ENCODE results near the gene PCGF5.

Gene PCGF5

GRCh38 chr10:91239789-91240188 lies 19.3 kb downstream of the PCGF5 start:
- Histone ChIP-seq H3K4me3 (ENCODE audit: low read depth, low read length) (no peak overlapping the region), H3K36me3 (ENCODE audit: control insufficient read depth in 2 of 2, insufficient read depth in 1 of 2, low read length in 2 of 2) (no peaks in the 10 kb centered on the region), H3K4me1 (ENCODE audit: control insufficient read depth, insufficient read depth, low read length) (no peaks in the 10 kb centered on the region), H3K27ac (ENCODE audit: extremely low read depth, low read depth, low read length) (no peak overlapping the region), H3K9me3 (ENCODE audit: control insufficient read depth, insufficient read depth, low read depth, low read length) (no peaks in the 10 kb centered on the region)
- TF ChIP-seq ZNF324 (tag by site-specific recombination; IDR thresholded peaks at IDR 0.05) = no peak
- no peak for TF ChIP-seq ZNF140 (tag by site-specific recombination; IDR thresholded peaks at IDR 0.05)
- no peak for TF ChIP-seq YY1 (tag by site-specific recombination; IDR thresholded peaks at IDR 0.05)
- TF ChIP-seq GFI1B (tag by site-specific recombination; IDR thresholded peaks at IDR 0.05) = no peak
- TF ChIP-seq ZNF548 (tag by site-specific recombination; IDR thresholded peaks at IDR 0.05) = no peak
- TF ChIP-seq HOXA7 (CRISPR knock-in tag; IDR thresholded peaks at IDR 0.05; ENCODE audit: borderline replicate concordance) = no peak
- no peak for TF ChIP-seq ZNF423 (tag by site-specific recombination; IDR thresholded peaks at IDR 0.05)
- TF ChIP-seq ZNF704 (tag by site-specific recombination; IDR thresholded peaks at IDR 0.05) = no peak
- no peak for TF ChIP-seq ZNF529 (tag by site-specific recombination; IDR thresholded peaks at IDR 0.05; ENCODE audit: insufficient replicate concordance)
- TF ChIP-seq ZBTB20 (tag by site-specific recombination; IDR thresholded peaks at IDR 0.05) = no peak
- TF ChIP-seq KLF1 (tag by site-specific recombination; IDR thresholded peaks at IDR 0.05) = no peak
- TF ChIP-seq HOXD13 (CRISPR knock-in tag; IDR thresholded peaks at IDR 0.05; ENCODE audit: borderline replicate concordance) = no peak
- TF ChIP-seq ZBTB1 (tag by site-specific recombination; IDR thresholded peaks at IDR 0.05) = no peak
- ChIA-PET CTCF (interaction anchor here (6.1 kb wide), 1 partner anchor 12 kb away, joined by 35 read pairs; no protein-coding TSS in a partner anchor), POLR2A (no interaction called here)

DNA sequence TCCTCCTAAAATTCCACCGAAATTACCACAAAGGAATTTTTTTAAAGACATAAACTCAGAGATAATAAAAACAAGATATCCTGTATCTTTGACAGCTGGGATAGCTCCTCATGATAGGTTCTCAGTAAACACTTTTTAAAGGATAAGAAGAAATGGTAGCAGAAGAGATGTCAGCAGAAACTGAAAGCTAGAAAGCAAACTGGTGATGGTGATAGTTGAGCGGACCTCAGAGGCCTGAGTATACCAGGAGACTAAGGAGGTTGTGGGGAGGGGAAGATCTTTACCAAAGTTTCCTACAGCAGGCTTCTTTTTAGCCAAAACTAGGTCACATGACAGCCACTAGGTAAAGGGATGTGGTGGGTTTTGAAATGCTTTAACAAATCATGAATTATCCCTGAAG lies 22.5 kb downstream of the PCGF5 start:
- Histone ChIP-seq H3K4me3 (ENCODE audit: low read depth, low read length) (no peak overlapping the region), H3K27ac (ENCODE audit: extremely low read depth, low read depth, low read length) (no peak overlapping the region), H3K9me3 (ENCODE audit: control insufficient read depth, insufficient read depth, low read depth, low read length) (no peaks in the 10 kb centered on the region), H3K36me3 (ENCODE audit: control insufficient read depth in 2 of 2, insufficient read depth in 1 of 2, low read length in 2 of 2) (no peaks in the 10 kb centered on the region), H3K4me1 (ENCODE audit: control insufficient read depth, insufficient read depth, low read length) (no peaks in the 10 kb centered on the region)
- ChIA-PET CTCF (interaction anchor here (1.2 to 6.1 kb wide), 2 partner anchors 8 to 332 kb away, joined by 4 to 35 read pairs; no protein-coding TSS in a partner anchor), POLR2A (no interaction called here)
- TF ChIP-seq ZNF449 (tag by site-specific recombination; IDR thresholded peaks at IDR 0.05) (no peak), ZBTB17 (tag by site-specific recombination; IDR thresholded peaks at IDR 0.05) (no peak), ZBTB21 (tag by site-specific recombination; IDR thresholded peaks at IDR 0.05) (no peak), RBAK (tag by site-specific recombination; IDR thresholded peaks at IDR 0.05) (no peak), KLF10 (tag by site-specific recombination; IDR thresholded peaks at IDR 0.05) (no peak), ZNF140 (tag by site-specific recombination; IDR thresholded peaks at IDR 0.05) (no peak), ZNF202 (tag by site-specific recombination; IDR thresholded peaks at IDR 0.05; ENCODE audit: borderline replicate concordance) (no peak), ZNF791 (tag by site-specific recombination; IDR thresholded peaks at IDR 0.05) (no peak), HOXA7 (CRISPR knock-in tag; IDR thresholded peaks at IDR 0.05; ENCODE audit: borderline replicate concordance) (no peak), ZNF248 (tag by site-specific recombination; IDR thresholded peaks at IDR 0.05) (no peak), PRDM10 (tag by site-specific recombination; IDR thresholded peaks at IDR 0.05) (no peak), ZNF211 (tag by site-specific recombination; IDR thresholded peaks at IDR 0.05; ENCODE audit: low read depth) (no peak)
- TF ChIP-seq, protein P1, sequence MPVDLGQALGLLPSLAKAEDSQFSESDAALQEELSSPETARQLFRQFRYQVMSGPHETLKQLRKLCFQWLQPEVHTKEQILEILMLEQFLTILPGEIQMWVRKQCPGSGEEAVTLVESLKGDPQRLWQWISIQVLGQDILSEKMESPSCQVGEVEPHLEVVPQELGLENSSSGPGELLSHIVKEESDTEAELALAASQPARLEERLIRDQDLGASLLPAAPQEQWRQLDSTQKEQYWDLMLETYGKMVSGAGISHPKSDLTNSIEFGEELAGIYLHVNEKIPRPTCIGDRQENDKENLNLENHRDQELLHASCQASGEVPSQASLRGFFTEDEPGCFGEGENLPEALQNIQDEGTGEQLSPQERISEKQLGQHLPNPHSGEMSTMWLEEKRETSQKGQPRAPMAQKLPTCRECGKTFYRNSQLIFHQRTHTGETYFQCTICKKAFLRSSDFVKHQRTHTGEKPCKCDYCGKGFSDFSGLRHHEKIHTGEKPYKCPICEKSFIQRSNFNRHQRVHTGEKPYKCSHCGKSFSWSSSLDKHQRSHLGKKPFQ (tag by site-specific recombination; IDR thresholded peaks at IDR 0.05) = no peak
- TF ChIP-seq, protein P2, sequence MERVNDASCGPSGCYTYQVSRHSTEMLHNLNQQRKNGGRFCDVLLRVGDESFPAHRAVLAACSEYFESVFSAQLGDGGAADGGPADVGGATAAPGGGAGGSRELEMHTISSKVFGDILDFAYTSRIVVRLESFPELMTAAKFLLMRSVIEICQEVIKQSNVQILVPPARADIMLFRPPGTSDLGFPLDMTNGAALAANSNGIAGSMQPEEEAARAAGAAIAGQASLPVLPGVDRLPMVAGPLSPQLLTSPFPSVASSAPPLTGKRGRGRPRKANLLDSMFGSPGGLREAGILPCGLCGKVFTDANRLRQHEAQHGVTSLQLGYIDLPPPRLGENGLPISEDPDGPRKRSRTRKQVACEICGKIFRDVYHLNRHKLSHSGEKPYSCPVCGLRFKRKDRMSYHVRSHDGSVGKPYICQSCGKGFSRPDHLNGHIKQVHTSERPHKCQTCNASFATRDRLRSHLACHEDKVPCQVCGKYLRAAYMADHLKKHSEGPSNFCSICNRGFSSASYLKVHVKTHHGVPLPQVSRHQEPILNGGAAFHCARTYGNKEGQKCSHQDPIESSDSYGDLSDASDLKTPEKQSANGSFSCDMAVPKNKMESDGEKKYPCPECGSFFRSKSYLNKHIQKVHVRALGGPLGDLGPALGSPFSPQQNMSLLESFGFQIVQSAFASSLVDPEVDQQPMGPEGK (tag by site-specific recombination; IDR thresholded peaks at IDR 0.05) = no peak

All from HEK293 (cell line).